SK-N-SH (cell line): ENCODE data around the gene TM2D1. TPM values are rescaled to one million over a fixed set of nuclear protein-coding genes. Genes with fewer than 3 reads are reported as not detected.

Experiments used
- CTCF ChIA-PET: fragments of 300-600, 350-600 bp; formaldehyde crosslinking; extraction: SDS; loops from one replicate; lab custom pipeline; 2021; lab: Yijun Ruan, JAX
- POLR2A ChIA-PET: fragments of 350-600 bp; sonication (Branson Sonifier 250); formaldehyde crosslinking; extraction: SDS; loops from one replicate; lab custom pipeline; 2020; ENCODE audit warnings: antibody characterized with exemption, inconsistent platforms; lab: Yijun Ruan, JAX
- DNase-seq: peaks from one replicate; pipeline ENCODE4 v3.0.0; 2012
- H2AFZ ChIP-seq: fragments of 200-600 bp; sonication (generic); 2 replicates; pipeline ENCODE4 v1.8.1; 2016; ENCODE audit warnings: antibody characterized with exemption, mild to moderate bottlenecking, low read depth
- H3F3A ChIP-seq: fragments of 200-600 bp; sonication (generic); replicated peaks from 2 replicates; pipeline ENCODE3; 2016; ENCODE audit warnings: antibody characterized with exemption, mild to moderate bottlenecking; ENCODE audit not compliant: insufficient read depth
- H3K27ac ChIP-seq, 2 experiments: fragments of 200-500 bp in 1 of 2; fragments of 200-600 bp in 1 of 2; sonication (Bioruptor generic) in 1 of 2; sonication (generic), shearing (Covaris generic) in 1 of 2; 2 replicates each; pipeline versions ENCODE4 v1.5.1 to v1.6.1; 2014 to 2016; ENCODE audit warnings: low read depth in 2 of 2, inconsistent platforms in 1 of 2, low read length in 1 of 2, mild to moderate bottlenecking in 1 of 2, mixed read lengths in 1 of 2
- H3K27me3 ChIP-seq: fragments of 200-600 bp; sonication (generic), shearing (Covaris generic); 2 replicates; pipeline ENCODE4 v1.6.1; 2016; ENCODE audit warnings: mixed run types; ENCODE audit not compliant: insufficient read depth
- H3K36me3 ChIP-seq, 2 experiments: fragments of 200-500 bp in 1 of 2; fragments of 200-600 bp in 1 of 2; sonication (Bioruptor generic) in 1 of 2; sonication (generic) in 1 of 2; replicated peaks in 1 of 2; 2 replicates each; pipeline versions ENCODE3 to v1.5.1; 2014 to 2016; ENCODE audit warnings: low read length in 1 of 2, mild to moderate bottlenecking in 1 of 2; ENCODE audit not compliant: insufficient read depth in 2 of 2, control insufficient read depth in 1 of 2
- H3K4me1 ChIP-seq, 2 experiments: fragments of 200-500 bp in 1 of 2; fragments of 200-600 bp in 1 of 2; sonication (Bioruptor generic) in 1 of 2; sonication (generic), shearing (Covaris generic) in 1 of 2; 2 replicates each; pipeline versions ENCODE4 v1.5.1 to v1.6.1; 2014 to 2016; ENCODE audit warnings: low read depth in 1 of 2, low read length in 1 of 2, mixed run types in 1 of 2; ENCODE audit not compliant: insufficient read depth in 2 of 2, control insufficient read depth in 1 of 2
- H3K4me2 ChIP-seq: fragments of 200-600 bp; sonication (generic), shearing (Covaris generic); 2 replicates; pipeline ENCODE4 v1.6.1; 2017; ENCODE audit warnings: mixed run types
- H3K4me3 ChIP-seq, 2 experiments: fragments of 200-500 bp in 1 of 2; fragments of 200-600 bp in 1 of 2; sonication (Bioruptor generic) in 1 of 2; sonication (generic), shearing (Covaris generic) in 1 of 2; 2 replicates each; pipeline versions ENCODE4 v1.5.1 to v1.8.1; 2014 to 2016; ENCODE audit warnings: low read depth in 2 of 2, inconsistent platforms in 1 of 2, low read length in 1 of 2, mild to moderate bottlenecking in 1 of 2, mixed read lengths in 1 of 2, moderate library complexity in 1 of 2
- H3K79me2 ChIP-seq: fragments of 200-600 bp; sonication (generic); 2 replicates; pipeline ENCODE4 v1.8.1; 2017; ENCODE audit warnings: mild to moderate bottlenecking; ENCODE audit not compliant: insufficient read depth
- H3K9ac ChIP-seq: fragments of 200-600 bp; sonication (generic); 2 replicates; pipeline ENCODE4 v1.6.1; 2017; ENCODE audit warnings: mixed run types
- H3K9me2 ChIP-seq: fragments of 200-600 bp; sonication (generic); 2 replicates; pipeline ENCODE4 v1.6.1; 2017; ENCODE audit warnings: mixed run types
- H3K9me3 ChIP-seq: fragments of 200-600 bp; sonication (generic); 2 replicates; pipeline ENCODE4 v1.6.1; 2017; ENCODE audit warnings: mixed run types, mild to moderate bottlenecking, moderate library complexity
- H4K20me1 ChIP-seq: fragments of 200-600 bp; sonication (generic); 2 replicates; pipeline ENCODE4 v1.6.1; 2017; ENCODE audit warnings: mild to moderate bottlenecking, mixed run types; ENCODE audit not compliant: insufficient read depth
- CHD2 ChIP-seq: fragments of 150-350 bp; IDR thresholded peaks from 2 replicates; pipeline ENCODE4 v1.6.1; 2018; ENCODE audit warnings: low read length; ENCODE audit not compliant: partially characterized antibody
- ELF1 ChIP-seq: IDR thresholded peaks from 2 replicates; pipeline ENCODE4 v1.4.0; 2012
- EZH2phosphoT487 ChIP-seq: fragments of 200-600 bp; sonication (generic); IDR thresholded peaks from 2 replicates; pipeline ENCODE4 v1.6.1; 2017; ENCODE audit warnings: low read depth, mixed run types, mild to moderate bottlenecking, antibody characterized with exemption, moderate library complexity, borderline replicate concordance
- FOXJ3 ChIP-seq: sonication (generic); formaldehyde crosslinking; IDR thresholded peaks from 2 replicates; pipeline ENCODE4 v1.5.1; 2020; ENCODE audit warnings: mild to moderate bottlenecking, missing genetic modification reagents
- FOXM1 ChIP-seq: IDR thresholded peaks from 2 replicates; pipeline ENCODE4 v1.4.0; 2012; ENCODE audit warnings: low read depth, mild to moderate bottlenecking
- JUND ChIP-seq: IDR thresholded peaks from 2 replicates; pipeline ENCODE4 v1.4.0; 2012
- MAX ChIP-seq: IDR thresholded peaks from 2 replicates; pipeline ENCODE4 v1.4.0; 2012; ENCODE audit warnings: low read depth
- MXI1 ChIP-seq: IDR thresholded peaks from 2 replicates; pipeline ENCODE4 v1.6.1; 2012; ENCODE audit warnings: mild to moderate bottlenecking, low read depth, low read length, improper control_type of control experiment
- NFIC ChIP-seq: IDR thresholded peaks from 2 replicates; pipeline ENCODE4 v1.4.0; 2012; ENCODE audit warnings: borderline replicate concordance
- POLR2AphosphoS5 ChIP-seq: IDR thresholded peaks from 2 replicates; pipeline ENCODE4 v1.6.1; 2012; ENCODE audit warnings: low read depth, low read length
- RAD21 ChIP-seq: IDR thresholded peaks from 2 replicates; pipeline ENCODE4 v1.6.1; 2012; ENCODE audit warnings: mild to moderate bottlenecking, low read length
- RXRA ChIP-seq: IDR thresholded peaks from 2 replicates; pipeline ENCODE4 v1.4.0; 2012; ENCODE audit warnings: low read depth, mild to moderate bottlenecking, borderline replicate concordance
- SMC3 ChIP-seq: IDR thresholded peaks from 2 replicates; pipeline ENCODE4 v1.6.1; 2012; ENCODE audit warnings: low read depth, low read length, improper control_type of control experiment
- TAF1 ChIP-seq: IDR thresholded peaks from 2 replicates; pipeline ENCODE4 v1.6.1; 2012; ENCODE audit warnings: low read depth, mild to moderate bottlenecking, low read length, moderate library complexity, borderline replicate concordance
- TEAD4 ChIP-seq: IDR thresholded peaks from 2 replicates; pipeline ENCODE4 v1.4.0; 2012; ENCODE audit warnings: mild to moderate bottlenecking, borderline replicate concordance; ENCODE audit not compliant: insufficient read depth
- USF1 ChIP-seq: IDR thresholded peaks from 2 replicates; pipeline ENCODE4 v1.4.0; 2012; ENCODE audit warnings: low read depth, borderline replicate concordance
- WGBS: methylation state at CpG from one replicate; pipeline ENCODE4 v1.1.6; 2017; ENCODE audit warnings: low lambda C conversion rate; 5-methylcytosine and 5-hydroxymethylcytosine counted together
- polyA plus RNA-seq, 3 experiments: library from polyadenylated mRNA; depleted of rRNA; stranded (reverse); fragments of >200 nt; gene quantifications; 2 replicates each; pipeline ENCODE4 v1.2.3, GENCODE V29; 2012
- TF ChIP-seq, protein P1 (sequence below): IDR thresholded peaks from 2 replicates; pipeline ENCODE4; 2012
- TF ChIP-seq, protein P2 (sequence below): fragments of 200-600 bp; sonication (generic); IDR thresholded peaks from 2 replicates; pipeline ENCODE4 v1.6.1; 2017; ENCODE audit warnings: antibody characterized with exemption, mild to moderate bottlenecking, moderate library complexity

Gene TM2D1
- polyA plus RNA-seq, 1 of the 3 experiments (the other 2 are of a cell fraction), result 58.6 TPM

- POLR2A ChIA-PET, result no interaction called here
- H3K9ac ChIP-seq, result no peak overlapping the region
- H3K27me3 ChIP-seq, result no peaks in the 10 kb centered on the region
- no peaks in the 10 kb centered on the region for H3K9me2 ChIP-seq
- H3K36me3 ChIP-seq, result no peaks in the 10 kb centered on the region
- CTCF ChIA-PET, result no interaction called here
- H3K79me2 ChIP-seq, result no peaks in the 10 kb centered on the region
- H3F3A ChIP-seq, result no peaks in the 10 kb centered on the region
- H4K20me1 ChIP-seq, result no peaks in the 10 kb centered on the region
- no peak overlapping the region for H3K4me2 ChIP-seq
- H3K9me3 ChIP-seq, result no peaks in the 10 kb centered on the region
- 94% methylated on average over 3 of the region's 3 CpGs for WGBS
- no peak overlapping the region for H2AFZ ChIP-seq
- no peak for DNase-seq
- no peak overlapping the region for H3K27ac ChIP-seq
- no peaks in the 10 kb centered on the region; a peak in 1 of 4 replicates for H3K4me1 ChIP-seq
- TF ChIP-seq ELF1 (no peak), MXI1 (no peak), CHD2 (no peak), MAX (no peak), TEAD4 (no peak), EZH2phosphoT487 (no peak), SMC3 (no peak), JUND (no peak), RXRA (no peak), USF1 (no peak), POLR2AphosphoS5 (no peak), FOXM1 (no peak), RAD21 (no peak), TAF1 (no peak), FOXJ3 (CRISPR knock-in tag) (no peak), NFIC (no peak)
- TF ChIP-seq, protein P1, sequence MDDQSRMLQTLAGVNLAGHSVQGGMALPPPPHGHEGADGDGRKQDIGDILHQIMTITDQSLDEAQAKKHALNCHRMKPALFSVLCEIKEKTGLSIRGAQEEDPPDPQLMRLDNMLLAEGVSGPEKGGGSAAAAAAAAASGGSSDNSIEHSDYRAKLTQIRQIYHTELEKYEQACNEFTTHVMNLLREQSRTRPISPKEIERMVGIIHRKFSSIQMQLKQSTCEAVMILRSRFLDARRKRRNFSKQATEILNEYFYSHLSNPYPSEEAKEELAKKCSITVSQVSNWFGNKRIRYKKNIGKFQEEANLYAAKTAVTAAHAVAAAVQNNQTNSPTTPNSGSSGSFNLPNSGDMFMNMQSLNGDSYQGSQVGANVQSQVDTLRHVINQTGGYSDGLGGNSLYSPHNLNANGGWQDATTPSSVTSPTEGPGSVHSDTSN, result no peak
- TF ChIP-seq, protein P2, sequence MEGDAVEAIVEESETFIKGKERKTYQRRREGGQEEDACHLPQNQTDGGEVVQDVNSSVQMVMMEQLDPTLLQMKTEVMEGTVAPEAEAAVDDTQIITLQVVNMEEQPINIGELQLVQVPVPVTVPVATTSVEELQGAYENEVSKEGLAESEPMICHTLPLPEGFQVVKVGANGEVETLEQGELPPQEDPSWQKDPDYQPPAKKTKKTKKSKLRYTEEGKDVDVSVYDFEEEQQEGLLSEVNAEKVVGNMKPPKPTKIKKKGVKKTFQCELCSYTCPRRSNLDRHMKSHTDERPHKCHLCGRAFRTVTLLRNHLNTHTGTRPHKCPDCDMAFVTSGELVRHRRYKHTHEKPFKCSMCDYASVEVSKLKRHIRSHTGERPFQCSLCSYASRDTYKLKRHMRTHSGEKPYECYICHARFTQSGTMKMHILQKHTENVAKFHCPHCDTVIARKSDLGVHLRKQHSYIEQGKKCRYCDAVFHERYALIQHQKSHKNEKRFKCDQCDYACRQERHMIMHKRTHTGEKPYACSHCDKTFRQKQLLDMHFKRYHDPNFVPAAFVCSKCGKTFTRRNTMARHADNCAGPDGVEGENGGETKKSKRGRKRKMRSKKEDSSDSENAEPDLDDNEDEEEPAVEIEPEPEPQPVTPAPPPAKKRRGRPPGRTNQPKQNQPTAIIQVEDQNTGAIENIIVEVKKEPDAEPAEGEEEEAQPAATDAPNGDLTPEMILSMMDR, result no peak
- no peak overlapping the region for H3K4me3 ChIP-seq
Measured at GRCh38 chr1:61674221-61674620, 50.7 kb downstream of the TM2D1 start.
